Liver (tissue), 3 donors: Measurements from ENCODE around the gene PPP2R2B.

Experiments
- ATF3 ChIP-seq: IDR thresholded peaks from 2 replicates; pipeline ENCODE4 v1.6.1; 2016; ENCODE audit warnings: antibody characterized with exemption
- GABPA ChIP-seq, 2 donors: IDR thresholded peaks in 1 of 2; conservative IDR thresholded peaks in 1 of 2; 2 replicates each; pipeline ENCODE4 v1.6.1; 2016; ENCODE audit warnings: antibody characterized with exemption in 2 of 2, mild to moderate bottlenecking in 1 of 2, moderate library complexity in 1 of 2
- HNF4A ChIP-seq, 2 donors: conservative IDR thresholded peaks; 2 replicates each; pipeline ENCODE4 v1.6.1; 2016; ENCODE audit warnings: antibody characterized with exemption in 2 of 2, mild to moderate bottlenecking in 2 of 2
- JUND ChIP-seq, 2 donors: IDR thresholded peaks; 2 replicates each; pipeline ENCODE4 v1.6.1; 2016; ENCODE audit warnings: antibody characterized with exemption in 2 of 2
- REST ChIP-seq: IDR thresholded peaks from 2 replicates; pipeline ENCODE4 v1.6.1; 2016; ENCODE audit warnings: antibody characterized with exemption, mild to moderate bottlenecking
- TAF1 ChIP-seq: conservative IDR thresholded peaks from 2 replicates; pipeline ENCODE4 v1.6.1; 2016; ENCODE audit warnings: antibody characterized with exemption, mild to moderate bottlenecking
- TF ChIP-seq, protein P1 (sequence below): fragments of 150-350 bp; IDR thresholded peaks from 2 replicates; pipeline ENCODE4 v1.5.1; 2017; ENCODE audit warnings: improper control_type of control experiment, low read depth, low read length; ENCODE audit not compliant: missing input control
- TF ChIP-seq, protein P2 (sequence below): IDR thresholded peaks from 2 replicates; pipeline ENCODE4 v1.6.1; 2016; ENCODE audit warnings: antibody characterized with exemption
- donor health status: healthy.
- donor health status: healthy.

DNA sequence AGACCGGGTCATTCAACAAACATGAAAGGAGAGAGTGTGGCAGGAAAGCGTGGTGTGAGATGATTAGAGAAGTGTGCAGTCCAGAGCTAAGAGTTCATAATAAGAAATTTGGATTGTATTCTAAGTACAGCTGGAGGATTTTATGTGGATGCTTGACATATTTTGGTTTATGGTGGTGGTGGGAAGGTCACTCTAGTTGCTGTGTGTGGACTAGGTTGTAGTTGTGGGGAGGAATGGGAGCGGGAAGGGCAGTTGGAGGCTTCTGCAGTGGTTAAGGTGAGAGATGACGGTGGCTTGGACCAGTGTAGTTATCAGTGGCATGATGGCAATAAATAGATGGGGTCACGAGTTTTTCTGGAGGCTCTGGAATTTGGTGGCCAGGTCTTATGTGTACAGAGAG is 316.8 kb downstream of the PPP2R2B start:
- TF ChIP-seq HNF4A (conservative IDR thresholded peaks at IDR 0.05) (no peak), ATF3 (no peak), JUND (IDR thresholded peaks at IDR 0.05) (no peak), REST (no peak), TAF1 (no peak), GABPA (IDR thresholded peaks at IDR 0.05 in 1 of 2, conservative IDR thresholded peaks at IDR 0.05 in 1 of 2) (no peak)
- TF ChIP-seq, protein P1, sequence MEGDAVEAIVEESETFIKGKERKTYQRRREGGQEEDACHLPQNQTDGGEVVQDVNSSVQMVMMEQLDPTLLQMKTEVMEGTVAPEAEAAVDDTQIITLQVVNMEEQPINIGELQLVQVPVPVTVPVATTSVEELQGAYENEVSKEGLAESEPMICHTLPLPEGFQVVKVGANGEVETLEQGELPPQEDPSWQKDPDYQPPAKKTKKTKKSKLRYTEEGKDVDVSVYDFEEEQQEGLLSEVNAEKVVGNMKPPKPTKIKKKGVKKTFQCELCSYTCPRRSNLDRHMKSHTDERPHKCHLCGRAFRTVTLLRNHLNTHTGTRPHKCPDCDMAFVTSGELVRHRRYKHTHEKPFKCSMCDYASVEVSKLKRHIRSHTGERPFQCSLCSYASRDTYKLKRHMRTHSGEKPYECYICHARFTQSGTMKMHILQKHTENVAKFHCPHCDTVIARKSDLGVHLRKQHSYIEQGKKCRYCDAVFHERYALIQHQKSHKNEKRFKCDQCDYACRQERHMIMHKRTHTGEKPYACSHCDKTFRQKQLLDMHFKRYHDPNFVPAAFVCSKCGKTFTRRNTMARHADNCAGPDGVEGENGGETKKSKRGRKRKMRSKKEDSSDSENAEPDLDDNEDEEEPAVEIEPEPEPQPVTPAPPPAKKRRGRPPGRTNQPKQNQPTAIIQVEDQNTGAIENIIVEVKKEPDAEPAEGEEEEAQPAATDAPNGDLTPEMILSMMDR: no peak
- TF ChIP-seq, protein P2, sequence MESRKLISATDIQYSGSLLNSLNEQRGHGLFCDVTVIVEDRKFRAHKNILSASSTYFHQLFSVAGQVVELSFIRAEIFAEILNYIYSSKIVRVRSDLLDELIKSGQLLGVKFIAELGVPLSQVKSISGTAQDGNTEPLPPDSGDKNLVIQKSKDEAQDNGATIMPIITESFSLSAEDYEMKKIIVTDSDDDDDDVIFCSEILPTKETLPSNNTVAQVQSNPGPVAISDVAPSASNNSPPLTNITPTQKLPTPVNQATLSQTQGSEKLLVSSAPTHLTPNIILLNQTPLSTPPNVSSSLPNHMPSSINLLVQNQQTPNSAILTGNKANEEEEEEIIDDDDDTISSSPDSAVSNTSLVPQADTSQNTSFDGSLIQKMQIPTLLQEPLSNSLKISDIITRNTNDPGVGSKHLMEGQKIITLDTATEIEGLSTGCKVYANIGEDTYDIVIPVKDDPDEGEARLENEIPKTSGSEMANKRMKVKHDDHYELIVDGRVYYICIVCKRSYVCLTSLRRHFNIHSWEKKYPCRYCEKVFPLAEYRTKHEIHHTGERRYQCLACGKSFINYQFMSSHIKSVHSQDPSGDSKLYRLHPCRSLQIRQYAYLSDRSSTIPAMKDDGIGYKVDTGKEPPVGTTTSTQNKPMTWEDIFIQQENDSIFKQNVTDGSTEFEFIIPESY: no peak
